ENCODE results near the gene ARHGAP11B.
"Not testable (repeated sequence)": the region's sequence is repeated elsewhere in the genome, so short reads cannot be mapped to it uniquely, and the experiment has no call there.

The ARHGAP11B gene

GRCh38 chr15:30625436-30626193 lies at the start of gene ARHGAP11B:
ARHGAP11B (plus strand) TSS chr15:30626128.
- peak; percentile 75 for DNase-seq
- H3K4me3 ChIP-seq (ENCODE audit: insufficient read depth, low read depth, low read length): peak within 1 kb of the TSS; percentile 73
- not testable (repeated sequence) for H3K27me3 ChIP-seq (ENCODE audit: control insufficient read depth, insufficient read depth, low read length); H3K36me3 ChIP-seq (replicated peaks; ENCODE audit: control insufficient read depth, insufficient read depth, low read length)

- H3K27me3 ChIP-seq (ENCODE audit: control insufficient read depth, insufficient read depth, low read length); DNase-seq; H3K4me3 ChIP-seq (ENCODE audit: insufficient read depth, low read depth, low read length); H3K36me3 ChIP-seq (replicated peaks; ENCODE audit: control insufficient read depth, insufficient read depth, low read length): not testable (repeated sequence)
Measured at GRCh38 chr15:30579394-30579970, 46.4 kb upstream of the ARHGAP11B start.

GRCh38 chr15:30580716-30581115 lies 45.2 kb upstream of the ARHGAP11B start:
- DNase-seq; H3K27me3 ChIP-seq (ENCODE audit: control insufficient read depth, insufficient read depth, low read length); H3K36me3 ChIP-seq (replicated peaks; ENCODE audit: control insufficient read depth, insufficient read depth, low read length); H3K4me3 ChIP-seq (ENCODE audit: insufficient read depth, low read depth, low read length): not testable (repeated sequence)

- not testable (repeated sequence) for DNase-seq; H3K36me3 ChIP-seq (replicated peaks; ENCODE audit: control insufficient read depth, insufficient read depth, low read length); H3K27me3 ChIP-seq (ENCODE audit: control insufficient read depth, insufficient read depth, low read length)
Measured at GRCh38 chr15:30598953-30599352, 27.0 kb upstream of the ARHGAP11B start.

GRCh38 chr15:30603796-30604195 lies 22.1 kb upstream of the ARHGAP11B start, which contains the start of gene GOLGA8H:
GOLGA8H (plus strand) TSS chr15:30604028; CDS start chr15:30604126, 98 bp downstream.
- H3K36me3 ChIP-seq (replicated peaks; ENCODE audit: control insufficient read depth, insufficient read depth, low read length); DNase-seq; H3K4me3 ChIP-seq (ENCODE audit: insufficient read depth, low read depth, low read length); H3K27me3 ChIP-seq (ENCODE audit: control insufficient read depth, insufficient read depth, low read length): not testable (repeated sequence)

More at GRCh38 chr15:30598953-30599352, 27.0 kb upstream of the ARHGAP11B start:
- not testable (repeated sequence) for H3K4me3 ChIP-seq (ENCODE audit: insufficient read depth, low read depth, low read length)

GRCh38 chr15:30612271-30612670 lies 13.7 kb upstream of the ARHGAP11B start:
- not testable (repeated sequence) for H3K27me3 ChIP-seq (ENCODE audit: control insufficient read depth, insufficient read depth, low read length); H3K4me3 ChIP-seq (ENCODE audit: insufficient read depth, low read depth, low read length); H3K36me3 ChIP-seq (replicated peaks; ENCODE audit: control insufficient read depth, insufficient read depth, low read length); DNase-seq

GRCh38 chr15:30621342-30621741 lies 4.6 kb upstream of the ARHGAP11B start:
- H3K27me3 ChIP-seq (ENCODE audit: control insufficient read depth, insufficient read depth, low read length); H3K4me3 ChIP-seq (ENCODE audit: insufficient read depth, low read depth, low read length); H3K36me3 ChIP-seq (replicated peaks; ENCODE audit: control insufficient read depth, insufficient read depth, low read length); DNase-seq: not testable (repeated sequence)

GRCh38 chr15:30626194-30626565 lies 252 bp downstream of the ARHGAP11B start:
- peak; percentile 15 for DNase-seq
- not testable (repeated sequence) for H3K36me3 ChIP-seq (replicated peaks; ENCODE audit: control insufficient read depth, insufficient read depth, low read length); H3K27me3 ChIP-seq (ENCODE audit: control insufficient read depth, insufficient read depth, low read length)
- H3K4me3 ChIP-seq (ENCODE audit: insufficient read depth, low read depth, low read length): peak overlapping the region; percentile 73

- peak overlapping the region; percentile 73 for H3K4me3 ChIP-seq (ENCODE audit: insufficient read depth, low read depth, low read length)
- not testable (repeated sequence) for H3K27me3 ChIP-seq (ENCODE audit: control insufficient read depth, insufficient read depth, low read length); H3K36me3 ChIP-seq (replicated peaks; ENCODE audit: control insufficient read depth, insufficient read depth, low read length); DNase-seq
Measured at GRCh38 chr15:30626632-30627031, 704 bp downstream of the ARHGAP11B start.

- no peak overlapping the region for H3K4me3 ChIP-seq (ENCODE audit: insufficient read depth, low read depth, low read length)
- H3K27me3 ChIP-seq (ENCODE audit: control insufficient read depth, insufficient read depth, low read length): no peaks in the 10 kb centered on the region
- DNase-seq: no peak
- H3K36me3 ChIP-seq (replicated peaks; ENCODE audit: control insufficient read depth, insufficient read depth, low read length): peaks cover 5% of the 10 kb centered on the region
Measured at GRCh38 chr15:30650012-30650929, 24.3 kb downstream of the ARHGAP11B start.

GRCh38 chr15:30661154-30661553 lies 35.2 kb downstream of the ARHGAP11B start:
- H3K4me3 ChIP-seq (ENCODE audit: insufficient read depth, low read depth, low read length); DNase-seq; H3K27me3 ChIP-seq (ENCODE audit: control insufficient read depth, insufficient read depth, low read length); H3K36me3 ChIP-seq (replicated peaks; ENCODE audit: control insufficient read depth, insufficient read depth, low read length): not testable (repeated sequence)

GRCh38 chr15:30669621-30670020 lies 43.7 kb downstream of the ARHGAP11B start:
- H3K4me3 ChIP-seq (ENCODE audit: insufficient read depth, low read depth, low read length); DNase-seq; H3K36me3 ChIP-seq (replicated peaks; ENCODE audit: control insufficient read depth, insufficient read depth, low read length); H3K27me3 ChIP-seq (ENCODE audit: control insufficient read depth, insufficient read depth, low read length): not testable (repeated sequence)

- Histone ChIP-seq H3K27me3 (ENCODE audit: control insufficient read depth, insufficient read depth, low read length) (no peaks in the 10 kb centered on the region), H3K36me3 (replicated peaks; ENCODE audit: control insufficient read depth, insufficient read depth, low read length) (peaks cover 3% of the 10 kb centered on the region), H3K4me3 (ENCODE audit: insufficient read depth, low read depth, low read length) (no peak overlapping the region)
- no peak for DNase-seq
Measured at GRCh38 chr15:30670056-30670455, 44.1 kb downstream of the ARHGAP11B start.

GRCh38 chr15:30671309-30671708 lies 45.4 kb downstream of the ARHGAP11B start:
- DNase-seq: no peak
- H3K36me3 ChIP-seq (replicated peaks; ENCODE audit: control insufficient read depth, insufficient read depth, low read length): peaks cover 3% of the 10 kb centered on the region
- H3K27me3 ChIP-seq (ENCODE audit: control insufficient read depth, insufficient read depth, low read length): no peaks in the 10 kb centered on the region
- no peak overlapping the region for H3K4me3 ChIP-seq (ENCODE audit: insufficient read depth, low read depth, low read length)
